Measurements from ENCODE around the gene TMA7B. TPM values are rescaled to one million over a fixed set of nuclear protein-coding genes. Genes with fewer than 3 reads are reported as not detected.
"Not testable (repeated sequence)": the region's sequence is repeated elsewhere in the genome, so short reads cannot be mapped to it uniquely, and the experiment has no call there.

The TMA7B gene
- total and polyA plus RNA-seq, 7 donors, result 0.41 TPM; not detected in 6

DNA sequence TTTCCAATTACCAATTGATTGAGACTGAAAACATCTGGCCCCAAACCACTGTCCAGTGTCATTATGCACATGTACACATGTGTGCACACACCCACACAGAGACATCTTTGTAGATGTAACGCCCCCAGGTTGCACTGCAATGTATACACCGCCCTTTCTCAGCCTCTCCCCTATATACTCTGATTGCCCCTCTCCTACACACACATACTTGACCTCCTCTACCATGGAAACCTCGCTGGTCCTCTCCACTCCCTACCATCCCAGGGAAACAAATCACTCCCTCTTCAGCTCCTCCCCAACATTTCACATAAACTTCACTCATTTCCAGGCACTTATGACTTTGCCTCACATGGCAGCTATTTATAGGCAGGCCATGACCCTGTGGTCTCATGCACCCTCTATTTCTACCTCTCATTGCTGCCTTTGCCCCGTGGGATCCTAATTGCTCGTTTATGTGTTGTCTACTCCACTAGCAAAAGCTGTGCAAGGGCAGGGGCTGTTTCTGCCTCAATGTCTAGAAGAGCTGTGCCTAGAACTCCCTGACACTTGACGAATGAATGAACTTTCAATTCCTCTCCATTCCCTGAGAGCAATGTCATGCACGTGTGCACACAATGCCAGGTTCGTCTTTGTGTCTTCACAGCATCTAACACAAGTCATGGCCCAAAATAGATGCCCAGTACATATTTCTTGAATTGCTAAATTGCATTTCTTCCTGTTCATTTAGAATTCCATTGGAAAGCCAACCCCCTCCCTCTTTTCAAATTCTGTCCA lies 10.0 kb upstream of the TMA7B start:
- H3K9me3 ChIP-seq, result no peaks in the 10 kb centered on the region
- 65 to 89% methylated on average over 8 of the region's 8 CpGs for WGBS, 2 donors
- no peak overlapping the region for H3K27ac ChIP-seq
- no peaks in the 10 kb centered on the region for H3K4me1 ChIP-seq
- no peak overlapping the region for H3K4me3 ChIP-seq
- intact Hi-C loops (cut with DNase I), result no loop called here
- DNase-seq, result no peak
- H3K36me3 ChIP-seq, result no peaks in the 10 kb centered on the region
- TF ChIP-seq, protein P1, sequence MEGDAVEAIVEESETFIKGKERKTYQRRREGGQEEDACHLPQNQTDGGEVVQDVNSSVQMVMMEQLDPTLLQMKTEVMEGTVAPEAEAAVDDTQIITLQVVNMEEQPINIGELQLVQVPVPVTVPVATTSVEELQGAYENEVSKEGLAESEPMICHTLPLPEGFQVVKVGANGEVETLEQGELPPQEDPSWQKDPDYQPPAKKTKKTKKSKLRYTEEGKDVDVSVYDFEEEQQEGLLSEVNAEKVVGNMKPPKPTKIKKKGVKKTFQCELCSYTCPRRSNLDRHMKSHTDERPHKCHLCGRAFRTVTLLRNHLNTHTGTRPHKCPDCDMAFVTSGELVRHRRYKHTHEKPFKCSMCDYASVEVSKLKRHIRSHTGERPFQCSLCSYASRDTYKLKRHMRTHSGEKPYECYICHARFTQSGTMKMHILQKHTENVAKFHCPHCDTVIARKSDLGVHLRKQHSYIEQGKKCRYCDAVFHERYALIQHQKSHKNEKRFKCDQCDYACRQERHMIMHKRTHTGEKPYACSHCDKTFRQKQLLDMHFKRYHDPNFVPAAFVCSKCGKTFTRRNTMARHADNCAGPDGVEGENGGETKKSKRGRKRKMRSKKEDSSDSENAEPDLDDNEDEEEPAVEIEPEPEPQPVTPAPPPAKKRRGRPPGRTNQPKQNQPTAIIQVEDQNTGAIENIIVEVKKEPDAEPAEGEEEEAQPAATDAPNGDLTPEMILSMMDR (IDR thresholded peaks at IDR 0.05), result no peak
- TF ChIP-seq POLR2A (IDR thresholded peaks at IDR 0.05) (no peak), POLR2AphosphoS5 (IDR thresholded peaks at IDR 0.05) (no peak), EP300 (IDR thresholded peaks at IDR 0.05) (no peak)
- H3K27me3 ChIP-seq, result no peaks in the 10 kb centered on the region

DNA sequence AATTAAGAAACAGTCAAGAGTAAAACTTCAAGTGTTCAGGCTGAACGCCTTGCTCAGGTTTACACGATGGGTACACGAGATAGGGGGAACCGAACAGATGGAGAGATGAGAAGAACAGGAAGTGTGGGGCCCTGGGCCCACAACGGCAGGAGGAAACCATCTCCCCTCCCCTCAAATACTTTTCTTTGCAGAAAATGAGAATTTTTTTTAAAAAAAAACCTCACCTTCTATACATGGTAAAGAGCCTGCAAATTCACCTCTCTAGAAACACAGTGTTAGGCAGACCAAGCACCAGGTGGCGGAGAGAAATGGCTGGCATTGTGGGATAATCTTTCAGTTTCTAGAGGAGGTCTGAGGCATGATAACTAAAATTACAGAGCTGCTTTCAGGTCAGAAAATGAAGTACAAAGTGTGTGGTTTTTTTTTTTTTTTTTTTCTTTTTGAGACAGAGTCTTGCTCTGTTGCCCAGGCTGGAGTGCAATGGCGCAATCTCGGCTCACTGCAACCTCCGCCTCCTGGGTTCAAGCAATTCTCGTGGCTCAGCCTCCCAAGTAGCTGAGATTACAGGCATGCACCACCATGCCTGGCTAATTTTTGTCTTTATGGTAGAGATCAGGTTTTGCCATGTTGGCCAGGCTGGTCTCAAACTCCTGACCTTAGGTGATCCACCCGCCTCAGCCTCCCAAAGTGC lies 8.4 kb upstream of the TMA7B start:
- H3K9me3 ChIP-seq; H3K27me3 ChIP-seq; H3K36me3 ChIP-seq; H3K27ac ChIP-seq; H3K4me1 ChIP-seq; DNase-seq; intact Hi-C loops (cut with DNase I); H3K4me3 ChIP-seq: not testable (repeated sequence)
- 58 to 92% methylated on average over 11 of the region's 11 CpGs for WGBS, 2 donors

DNA sequence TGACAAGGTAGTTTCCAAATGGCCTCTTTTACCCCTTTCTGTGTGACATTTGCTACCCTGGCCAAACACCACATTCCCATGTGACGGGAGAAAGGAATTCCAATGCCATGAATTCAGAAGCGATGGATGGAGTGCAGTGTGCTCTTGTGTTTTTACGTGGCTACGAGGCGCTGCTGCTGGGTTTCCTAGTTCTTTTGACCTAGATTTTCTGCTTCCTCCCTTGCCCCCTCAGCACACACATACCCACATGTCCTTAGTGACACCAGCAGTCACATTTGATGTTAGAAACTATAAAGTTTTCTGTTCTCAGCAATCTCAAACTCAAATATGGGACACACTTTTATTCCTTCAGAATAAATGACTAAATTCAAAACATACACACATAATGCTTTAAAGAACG lies 7.8 kb upstream of the TMA7B start:
- DNase-seq, result no peak
- no peaks in the 10 kb centered on the region for H3K36me3 ChIP-seq
- TF ChIP-seq POLR2A (IDR thresholded peaks at IDR 0.05) (no peak), POLR2AphosphoS5 (IDR thresholded peaks at IDR 0.05) (no peak), EP300 (IDR thresholded peaks at IDR 0.05) (no peak)
- TF ChIP-seq, protein P1 (IDR thresholded peaks at IDR 0.05), result no peak
- H3K9me3 ChIP-seq, result no peaks in the 10 kb centered on the region
- no peak overlapping the region for H3K4me3 ChIP-seq
- intact Hi-C loops (cut with DNase I), result no loop called here
- H3K27me3 ChIP-seq, result no peaks in the 10 kb centered on the region
- no peaks in the 10 kb centered on the region for H3K4me1 ChIP-seq
- WGBS, 2 donors, result 77 to 86% methylated on average over 6 of the region's 6 CpGs
- H3K27ac ChIP-seq, result no peak overlapping the region

DNA sequence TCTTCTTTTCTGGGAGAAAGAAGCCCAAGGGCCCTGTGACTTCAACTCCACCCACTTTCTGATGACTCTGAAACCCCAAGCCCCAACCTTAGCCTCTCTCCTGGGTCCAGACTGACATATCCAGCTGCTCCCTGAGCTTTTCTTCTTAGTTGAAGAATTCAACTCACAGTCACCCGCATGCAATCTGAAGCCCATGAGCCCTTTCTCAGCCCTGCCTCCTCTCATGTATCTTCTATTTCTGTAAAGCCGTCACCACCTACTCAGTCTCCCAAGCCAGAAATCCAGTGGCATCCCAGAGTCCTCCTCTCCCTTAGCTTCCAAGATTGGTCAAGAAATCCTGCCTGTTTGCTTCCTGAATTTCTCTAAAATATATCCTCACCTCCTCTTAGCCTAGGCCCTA lies 7.1 kb upstream of the TMA7B start:
- intact Hi-C loops (cut with DNase I), result no loop called here
- Histone ChIP-seq H3K27ac (no peak overlapping the region), H3K36me3 (no peaks in the 10 kb centered on the region), H3K9me3 (no peaks in the 10 kb centered on the region), H3K4me1 (no peaks in the 10 kb centered on the region), H3K4me3 (no peak overlapping the region), H3K27me3 (no peaks in the 10 kb centered on the region)
- WGBS, 2 donors, result 89 to 94% methylated on average over 2 of the region's 2 CpGs
- DNase-seq, result no peak
- TF ChIP-seq POLR2AphosphoS5 (IDR thresholded peaks at IDR 0.05) (no peak), POLR2A (IDR thresholded peaks at IDR 0.05) (no peak), EP300 (IDR thresholded peaks at IDR 0.05) (no peak)
- TF ChIP-seq, protein P1 (IDR thresholded peaks at IDR 0.05), result no peak

DNA sequence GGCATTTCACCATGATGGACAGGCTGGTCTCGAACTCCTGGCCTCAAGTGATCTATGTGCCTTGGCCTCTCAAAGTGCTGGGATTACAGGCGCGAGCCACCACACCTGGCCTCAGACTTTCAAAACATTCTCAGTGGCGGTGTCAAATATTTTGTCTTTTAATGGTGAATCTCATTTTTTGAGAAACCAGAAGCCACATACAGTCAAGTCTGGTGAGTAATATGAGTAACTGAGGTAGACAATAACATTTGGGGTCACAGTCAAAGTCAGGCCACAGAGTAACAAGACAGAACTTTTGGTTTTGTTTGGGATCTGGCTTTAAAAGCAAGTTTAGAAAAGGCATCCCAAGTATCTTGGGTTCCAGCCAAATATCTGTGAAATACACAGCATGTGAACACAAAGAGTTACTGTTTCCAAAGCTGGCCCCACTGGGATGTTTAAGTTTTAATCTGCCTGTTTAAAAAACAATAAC lies 5.6 kb upstream of the TMA7B start:
- no peaks in the 10 kb centered on the region for H3K9me3 ChIP-seq
- H3K27me3 ChIP-seq, result no peaks in the 10 kb centered on the region
- H3K4me1 ChIP-seq, result no peaks in the 10 kb centered on the region
- peak overlapping the region in 1 of 4 donors; percentile 8 for H3K27ac ChIP-seq
- 86 to 88% methylated on average over 4 of the region's 4 CpGs for WGBS, 2 donors
- TF ChIP-seq EP300 (IDR thresholded peaks at IDR 0.05) (no peak), POLR2A (IDR thresholded peaks at IDR 0.05) (no peak), POLR2AphosphoS5 (IDR thresholded peaks at IDR 0.05) (no peak)
- TF ChIP-seq, protein P1 (IDR thresholded peaks at IDR 0.05), result no peak
- intact Hi-C loops (cut with DNase I), result no loop called here
- no peaks in the 10 kb centered on the region for H3K36me3 ChIP-seq
- no peak for DNase-seq
- H3K4me3 ChIP-seq, result no peak overlapping the region
